HG03558 (cell line): Measurements from ENCODE around the gene VAV2.

Experiments used
- ATAC-seq: cut with Tn5 transposase; IDR thresholded peaks from one replicate; pipeline ENCODE4 v1.9.1; 2021; ENCODE audit warnings: moderate number of reproducible peaks; ENCODE audit not compliant: unreplicated experiment; ENCODE audit errors: extremely low read depth

The VAV2 gene

GRCh38 chr9:133991964-133992779 lies at the start of gene VAV2:
TSS of gene VAV2 (minus strand) at chr9:133992324. CDS start at chr9:133992278, 46 bp downstream.
- ATAC-seq = peak; percentile 31

- ATAC-seq = no peak
Observed at GRCh38 chr9:134041649-134041962, 49.5 kb upstream of the VAV2 start.

- ATAC-seq = no peak
Observed at GRCh38 chr9:134040781-134041648, 48.9 kb upstream of the VAV2 start.

GRCh38 chr9:134040176-134040565 lies 48.0 kb upstream of the VAV2 start:
- no peak for ATAC-seq

- no peak for ATAC-seq
Observed at GRCh38 chr9:134039386-134040175, 47.5 kb upstream of the VAV2 start.

- no peak for ATAC-seq
Observed at GRCh38 chr9:134037641-134038040, 45.5 kb upstream of the VAV2 start.

GRCh38 chr9:134036130-134036529 lies 44.0 kb upstream of the VAV2 start:
- ATAC-seq = no peak

GRCh38 chr9:134035041-134036039 lies 43.2 kb upstream of the VAV2 start:
- ATAC-seq = no peak

- ATAC-seq = no peak
Observed at GRCh38 chr9:134034215-134035040, 42.3 kb upstream of the VAV2 start.

GRCh38 chr9:134033516-134034214 lies 41.5 kb upstream of the VAV2 start:
- ATAC-seq = no peak

- no peak for ATAC-seq
Observed at GRCh38 chr9:134032456-134033222, 40.5 kb upstream of the VAV2 start.

- ATAC-seq = no peak
Observed at GRCh38 chr9:134031783-134032182, 39.7 kb upstream of the VAV2 start.

GRCh38 chr9:134030821-134031470 lies 38.8 kb upstream of the VAV2 start:
- no peak for ATAC-seq

- no peak for ATAC-seq
Observed at GRCh38 chr9:134029248-134030226, 37.4 kb upstream of the VAV2 start.

- ATAC-seq = no peak
Observed at GRCh38 chr9:134028575-134029247, 36.6 kb upstream of the VAV2 start.
